HT1080 (cell line): ENCODE measurements around the gene SLX1B. TPM values are rescaled to one million over a fixed set of nuclear protein-coding genes. Genes with fewer than 3 reads are reported as not detected.
"Not testable (repeated sequence)": the region's sequence is repeated elsewhere in the genome, so short reads cannot be mapped to it uniquely, and the experiment has no call there.

Source experiments
- DNase-seq: peaks from one replicate; pipeline ENCODE4 v3.0.0-alpha.2; 2015; ENCODE audit warnings: low read depth
- polyA plus RNA-seq, 2 experiments: library from polyadenylated mRNA; depleted of rRNA; stranded (reverse); fragments of >200 nt; gene quantifications; 2 replicates each; pipeline ENCODE4 v1.2.3, GENCODE V29; 2015
- total RNA-seq: library from RNA; depleted of rRNA; stranded (reverse); fragments of >200 nt; shearing (Covaris generic); gene quantifications from 2 replicates; pipeline ENCODE4 v1.2.3, GENCODE V29; 2014; rRNA removed

The SLX1B gene
- 50.7 and 55.1 TPM in 2 replicates for total RNA-seq
- polyA plus RNA-seq (2015; cell fraction: cytosol; rRNA removed), result 106 and 115 TPM in 2 replicates
- polyA plus RNA-seq (2015; cell fraction: nucleus; rRNA removed), result 157 TPM in 2 replicates

DNA sequence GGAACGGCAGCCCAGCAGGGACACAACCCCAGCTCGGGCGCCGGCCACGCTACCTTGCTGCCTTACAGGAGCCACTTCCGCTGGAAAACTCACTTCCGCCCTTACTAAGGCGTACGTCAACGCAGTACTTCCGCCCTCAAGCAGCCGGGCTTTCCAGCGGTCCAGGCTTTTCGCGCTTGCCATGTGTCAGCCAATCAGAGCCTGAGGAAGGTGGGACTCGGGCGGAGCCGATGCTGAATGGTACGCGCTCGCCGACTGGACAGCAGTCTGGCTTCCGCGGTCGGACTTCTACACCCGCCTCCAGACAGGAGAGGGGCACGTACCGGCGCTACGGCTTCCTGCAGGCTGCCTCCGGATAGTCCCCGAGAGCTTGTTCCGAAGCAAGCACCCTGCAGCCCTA is at the start of gene SLX1B, which contains the start of gene BOLA2:
SLX1B (plus strand) TSS at position 265 of the 400 bp plus-strand sequence.
BOLA2 (minus strand) TSS at position 83 of the 400 bp plus-strand sequence. CDS start 98 bp downstream, outside the sequence.
- DNase-seq, result not testable (repeated sequence)

GRCh38 chr16:29405249-29405648 is 49.1 kb upstream of the SLX1B start:
- DNase-seq, result not testable (repeated sequence)

DNA sequence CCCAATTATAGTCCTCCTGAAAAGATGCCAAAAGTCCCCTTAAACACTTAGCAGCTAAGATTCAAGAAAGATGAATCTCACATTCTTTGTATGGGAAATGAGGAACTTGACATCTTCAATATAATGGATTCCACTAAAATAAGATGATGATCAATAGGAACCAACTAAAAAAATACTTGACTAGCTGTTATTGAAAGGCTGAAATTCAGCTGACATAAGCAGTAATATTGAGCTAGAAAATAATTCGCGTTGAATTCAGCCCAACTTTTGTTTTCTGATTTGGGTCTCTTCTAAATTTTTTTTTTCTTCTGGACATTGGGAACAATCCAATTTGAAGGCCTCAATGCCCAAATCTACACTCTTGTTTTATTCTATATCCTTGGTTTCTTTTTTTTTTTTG is 30.7 kb upstream of the SLX1B start:
- not testable (repeated sequence) for DNase-seq

DNA sequence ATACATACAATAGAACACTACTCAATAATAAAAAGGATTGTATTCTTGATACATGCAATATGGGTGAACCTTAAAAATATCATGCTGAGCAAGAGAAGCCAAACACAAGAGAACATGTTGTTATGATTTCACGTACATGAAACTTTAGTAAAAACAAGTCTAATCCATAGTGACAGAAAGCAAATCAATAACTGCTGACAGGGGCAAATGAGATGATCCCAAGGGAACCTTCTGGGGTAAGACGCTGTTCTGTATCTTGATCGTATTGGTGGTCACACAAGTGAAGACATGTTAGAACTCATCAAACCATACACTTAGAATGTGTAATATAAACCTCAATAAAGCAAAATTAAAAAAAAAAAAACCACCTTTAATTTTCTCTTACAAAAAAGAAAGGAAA is 28.9 kb upstream of the SLX1B start:
- DNase-seq, result not testable (repeated sequence)

DNA sequence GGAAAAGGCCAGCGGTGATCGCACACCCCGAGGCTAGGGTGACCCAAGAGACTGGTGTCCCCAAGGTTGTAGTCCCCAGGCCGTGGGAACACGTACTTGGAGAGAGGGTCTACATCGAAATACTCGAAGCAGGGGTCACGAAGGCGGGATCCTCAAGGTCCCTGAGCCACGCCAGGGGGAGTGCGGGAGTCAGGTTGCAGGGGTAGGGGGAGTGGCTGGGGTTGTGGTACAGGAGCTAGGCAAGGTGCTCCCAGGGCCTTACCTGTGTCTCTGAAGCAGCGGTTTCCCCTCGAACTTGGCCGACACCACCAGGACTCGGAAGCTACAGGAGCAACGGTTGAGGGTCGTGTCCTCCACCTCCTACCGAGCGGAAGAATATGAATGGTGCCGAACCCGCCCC is 579 bp upstream of the SLX1B start:
- not testable (repeated sequence) for DNase-seq

GRCh38 chr16:29454828-29455227 is 495 bp downstream of the SLX1B start:
- DNase-seq, result not testable (repeated sequence)

DNA sequence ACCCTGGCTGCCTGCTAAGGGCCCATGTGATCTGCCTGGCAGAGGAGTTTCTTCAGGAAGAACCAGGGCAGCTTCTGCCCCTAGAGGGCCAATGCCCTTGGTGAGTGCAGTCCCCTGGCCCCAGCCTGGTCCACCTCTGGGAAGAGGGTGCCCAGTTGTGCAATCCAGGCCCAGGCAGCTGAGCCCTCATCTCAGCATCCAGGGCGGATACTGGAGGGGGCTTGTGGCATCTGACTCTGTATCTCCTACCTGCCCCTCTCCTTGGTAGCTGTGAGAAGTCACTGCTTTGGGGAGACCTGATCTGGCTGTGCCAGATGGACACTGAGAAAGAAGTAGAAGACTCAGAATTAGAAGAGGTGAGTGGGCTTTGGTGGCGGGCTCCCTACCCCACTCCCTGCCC is 3.3 kb downstream of the SLX1B start:
- not testable (repeated sequence) for DNase-seq

GRCh38 chr16:29459706-29460646 is 5.6 kb downstream of the SLX1B start, which contains the start of gene SULT1A4:
TSS of gene SULT1A4 (plus strand) at chr16:29459913. CDS start at chr16:29461386, 1,473 bp downstream.
- not testable (repeated sequence) for DNase-seq

DNA sequence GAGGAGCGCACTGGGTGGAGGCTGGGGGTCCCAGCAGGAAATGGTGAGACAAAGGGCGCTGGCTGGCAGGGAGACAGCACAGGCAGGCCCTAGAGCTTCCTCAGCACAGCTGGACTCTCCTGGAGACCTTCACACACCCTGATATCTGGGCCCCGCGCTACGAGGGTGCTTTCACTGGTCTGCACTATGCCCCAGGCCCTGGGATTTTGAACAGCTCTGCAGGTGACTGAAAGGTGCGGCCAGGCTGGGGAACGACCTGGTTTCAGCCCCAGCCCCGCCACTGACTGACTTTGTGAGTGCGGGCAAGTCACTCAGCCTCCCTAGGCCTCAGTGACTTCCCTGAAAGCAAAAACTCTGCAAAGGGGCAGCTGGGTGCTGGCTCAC is 6.3 kb downstream of the SLX1B start:
- DNase-seq, result not testable (repeated sequence)

GRCh38 chr16:29465985-29466824 is 11.9 kb downstream of the SLX1B start:
- not testable (repeated sequence) for DNase-seq

DNA sequence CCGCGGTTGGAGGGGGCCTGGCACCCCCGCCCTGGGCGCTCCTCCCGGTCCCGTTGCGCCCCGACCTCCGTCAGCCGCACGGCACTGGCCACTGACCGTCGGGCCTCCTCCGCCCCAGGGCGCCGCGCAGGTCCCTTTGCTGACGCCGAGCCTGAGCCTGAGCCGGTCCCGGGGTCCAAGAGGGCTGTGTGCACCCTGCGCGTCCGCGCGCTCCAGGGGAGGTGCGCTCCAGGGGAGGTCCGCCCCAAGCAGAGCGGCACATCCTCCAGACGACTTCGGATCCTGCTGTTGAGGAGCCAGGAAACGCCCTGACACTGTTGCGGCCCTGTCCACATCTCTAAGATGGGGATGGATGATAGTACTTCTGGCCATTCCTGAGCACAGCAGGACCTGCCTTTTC is 12.6 kb downstream of the SLX1B start:
- not testable (repeated sequence) for DNase-seq

GRCh38 chr16:29467654-29468366 is 13.5 kb downstream of the SLX1B start:
- not testable (repeated sequence) for DNase-seq

DNA sequence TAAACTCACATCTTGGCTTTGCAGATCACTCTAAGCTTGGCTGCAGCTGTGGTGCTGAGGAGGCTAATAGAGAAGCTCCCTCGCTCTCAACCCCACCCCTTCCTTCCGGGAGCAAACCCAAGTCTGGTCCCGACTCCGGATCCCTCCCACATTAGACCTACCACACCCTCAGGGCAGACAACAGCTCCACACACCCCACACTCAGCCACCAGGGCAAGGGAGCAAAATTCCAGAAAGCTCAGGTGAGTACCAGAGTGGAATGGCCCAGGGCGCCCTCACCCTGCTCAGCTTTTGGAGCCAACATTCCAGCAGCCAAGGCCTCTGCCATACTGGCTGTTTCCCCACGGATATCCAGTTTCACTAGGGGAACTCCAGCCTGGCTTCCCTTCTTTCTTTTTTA is 15.3 kb downstream of the SLX1B start:
- DNase-seq, result not testable (repeated sequence)

DNA sequence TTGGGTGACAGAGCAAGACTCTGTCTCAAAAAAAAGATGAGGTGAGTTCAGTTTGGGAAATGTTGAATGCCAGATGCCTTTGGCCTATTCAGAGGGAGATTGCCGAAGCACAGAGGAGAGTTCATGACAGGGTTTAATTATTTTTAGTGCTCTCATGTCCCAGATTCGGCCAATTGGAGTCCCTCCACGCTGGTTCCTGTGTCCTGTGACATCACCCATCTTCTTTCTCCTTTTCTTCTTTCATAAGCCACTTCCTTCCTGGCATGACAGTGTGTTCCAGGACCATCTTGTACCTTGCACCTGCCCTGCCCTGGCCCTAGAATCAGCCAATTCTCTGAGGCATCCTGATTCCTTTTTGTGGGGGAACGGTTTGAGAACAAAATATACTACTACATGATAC is 17.7 kb downstream of the SLX1B start:
- not testable (repeated sequence) for DNase-seq

GRCh38 chr16:29482276-29482675 is 27.9 kb downstream of the SLX1B start:
- DNase-seq, result not testable (repeated sequence)

DNA sequence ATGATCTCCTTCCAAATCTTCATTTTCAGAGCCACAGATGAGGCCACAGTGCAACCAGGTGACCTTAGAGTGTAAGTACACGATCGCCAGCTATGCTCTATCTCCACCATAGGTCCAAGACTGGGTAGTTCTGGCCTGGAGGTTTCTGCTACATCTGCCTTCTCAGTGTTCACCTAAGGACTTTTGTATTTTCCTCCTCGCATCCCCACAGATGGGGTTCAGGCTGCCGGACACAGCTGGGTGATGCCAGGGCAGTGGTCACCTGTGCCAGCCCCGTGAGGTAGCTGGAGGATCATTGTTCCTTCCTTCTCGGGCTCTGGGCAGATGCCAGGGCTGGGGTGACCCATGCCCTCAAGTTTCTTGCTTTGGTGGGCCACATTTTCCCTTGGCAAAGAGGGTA is 52.0 kb downstream of the SLX1B start, which contains the start of gene NPIPB12:
NPIPB12 (minus strand) TSS at position 101 of the 400 bp plus-strand sequence.
- DNase-seq, result not testable (repeated sequence)
